GM18505 (cell line): ENCODE data around the gene RBM43.

Source experiments
- ATAC-seq: cut with Tn5 transposase; IDR thresholded peaks from one replicate; pipeline ENCODE4 v1.9.1; 2021; ENCODE audit not compliant: unreplicated experiment
- POLR2A ChIP-seq: IDR thresholded peaks from 4 replicates; pipeline ENCODE4 v1.6.1; 2011; ENCODE audit warnings: borderline replicate concordance; ENCODE audit not compliant: insufficient read depth, insufficient read length; ENCODE audit errors: extremely low read depth

The RBM43 gene

GRCh38 chr2:151230627-151231140 is 31.0 kb downstream of the RBM43 start:
- TF ChIP-seq POLR2A, result no peak
- no peak for ATAC-seq

- no peak for ATAC-seq
- TF ChIP-seq POLR2A, result no peak
Observed at GRCh38 chr2:151228847-151229512, 32.7 kb downstream of the RBM43 start.

- no peak for TF ChIP-seq POLR2A
- ATAC-seq, result no peak
Observed at GRCh38 chr2:151217343-151217742, 44.3 kb downstream of the RBM43 start.

- no peak for ATAC-seq
Observed at GRCh38 chr2:151207100-151207499, 54.6 kb downstream of the RBM43 start.

GRCh38 chr2:151206446-151206968 is 55.2 kb downstream of the RBM43 start:
- TF ChIP-seq POLR2A, result no peak
- ATAC-seq, result no peak

More at GRCh38 chr2:151207100-151207499, 54.6 kb downstream of the RBM43 start:
- TF ChIP-seq POLR2A, result no peak

- TF ChIP-seq POLR2A, result no peak
- no peak for ATAC-seq
Observed at GRCh38 chr2:151205571-151205970, 56.1 kb downstream of the RBM43 start.

GRCh38 chr2:151204756-151205155 is 56.9 kb downstream of the RBM43 start:
- no peak for TF ChIP-seq POLR2A
- ATAC-seq, result no peak

- ATAC-seq, result no peak
- TF ChIP-seq POLR2A, result no peak
Observed at GRCh38 chr2:151200844-151201243, 60.8 kb downstream of the RBM43 start.

GRCh38 chr2:151200277-151200676 is 61.4 kb downstream of the RBM43 start:
- no peak for TF ChIP-seq POLR2A
- ATAC-seq, result no peak

GRCh38 chr2:151198645-151199044 is 63.0 kb downstream of the RBM43 start:
- TF ChIP-seq POLR2A, result no peak
- no peak for ATAC-seq
